Measurements from ENCODE around the gene ITPKA.

- TF ChIP-seq, protein P1, sequence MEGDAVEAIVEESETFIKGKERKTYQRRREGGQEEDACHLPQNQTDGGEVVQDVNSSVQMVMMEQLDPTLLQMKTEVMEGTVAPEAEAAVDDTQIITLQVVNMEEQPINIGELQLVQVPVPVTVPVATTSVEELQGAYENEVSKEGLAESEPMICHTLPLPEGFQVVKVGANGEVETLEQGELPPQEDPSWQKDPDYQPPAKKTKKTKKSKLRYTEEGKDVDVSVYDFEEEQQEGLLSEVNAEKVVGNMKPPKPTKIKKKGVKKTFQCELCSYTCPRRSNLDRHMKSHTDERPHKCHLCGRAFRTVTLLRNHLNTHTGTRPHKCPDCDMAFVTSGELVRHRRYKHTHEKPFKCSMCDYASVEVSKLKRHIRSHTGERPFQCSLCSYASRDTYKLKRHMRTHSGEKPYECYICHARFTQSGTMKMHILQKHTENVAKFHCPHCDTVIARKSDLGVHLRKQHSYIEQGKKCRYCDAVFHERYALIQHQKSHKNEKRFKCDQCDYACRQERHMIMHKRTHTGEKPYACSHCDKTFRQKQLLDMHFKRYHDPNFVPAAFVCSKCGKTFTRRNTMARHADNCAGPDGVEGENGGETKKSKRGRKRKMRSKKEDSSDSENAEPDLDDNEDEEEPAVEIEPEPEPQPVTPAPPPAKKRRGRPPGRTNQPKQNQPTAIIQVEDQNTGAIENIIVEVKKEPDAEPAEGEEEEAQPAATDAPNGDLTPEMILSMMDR (IDR thresholded peaks at IDR 0.05) = no peak
- no peak for TF ChIP-seq POLR2A (IDR thresholded peaks at IDR 0.05)
These were observed 28.6 kb upstream of the ITPKA start for GRCh38 chr15:41464889-41465580.
